ENCODE data around the gene ELF3. TPM values are rescaled to one million over a fixed set of nuclear protein-coding genes. Genes with fewer than 3 reads are reported as not detected.

The ELF3 gene
- total RNA-seq, 2 donors from 2014 or later = 11.8 to 13.2 TPM

DNA sequence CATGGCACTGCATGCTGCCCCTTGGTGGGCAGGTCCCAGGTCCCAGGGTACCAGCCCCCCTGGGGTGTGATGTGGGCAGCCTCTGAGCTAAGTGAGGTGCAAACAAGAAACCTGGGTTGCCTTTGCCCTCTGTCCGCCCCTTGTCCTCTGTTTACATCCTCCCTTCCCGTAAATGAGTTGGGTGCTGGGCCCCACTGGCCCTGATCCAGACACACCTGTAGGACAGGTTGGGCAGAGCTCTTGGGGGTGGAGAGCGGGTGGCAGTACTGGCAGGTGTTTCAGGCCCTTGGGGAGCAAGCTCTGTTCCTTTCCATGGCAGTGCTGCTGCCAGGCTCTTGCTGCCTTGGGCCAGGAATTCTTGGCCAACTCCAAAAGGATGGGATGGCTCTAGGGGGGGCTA, 35.8 kb downstream of the ELF3 start:
- Histone ChIP-seq H3K27ac (ENCODE audit: low read depth, low read length) (no peak overlapping the region), H3K36me3 (ENCODE audit: control insufficient read depth, insufficient read depth, low read length) (no peaks in the 10 kb centered on the region), H3K9me3 (ENCODE audit: control insufficient read depth, low read length) (no peaks in the 10 kb centered on the region), H3K4me3 (ENCODE audit: low read length) (no peak overlapping the region), H3K27me3 (ENCODE audit: control insufficient read depth, insufficient read depth, low read length, poor library complexity, severe bottlenecking) (no peaks in the 10 kb centered on the region), H3K9ac (ENCODE audit: extremely low read depth, low read length, poor library complexity, severe bottlenecking) (no peak overlapping the region), H3K4me1 (ENCODE audit: control insufficient read depth, insufficient read depth, low read length) (peaks cover 10% of the 10 kb centered on the region)
- Mint-ChIP-seq H3K36me3 (ENCODE audit: low read depth) (no peaks in the 10 kb centered on the region), H3K9me3 (peaks cover 2% of the 10 kb centered on the region), H3K4me1 (peaks cover 12% of the 10 kb centered on the region), H3K27ac (no peak overlapping the region), H3K4me3 (no peak overlapping the region), H3K27me3 (ENCODE audit: insufficient read depth) (no peaks in the 10 kb centered on the region)
- no peak for DNase-seq
- TF ChIP-seq, protein P1, sequence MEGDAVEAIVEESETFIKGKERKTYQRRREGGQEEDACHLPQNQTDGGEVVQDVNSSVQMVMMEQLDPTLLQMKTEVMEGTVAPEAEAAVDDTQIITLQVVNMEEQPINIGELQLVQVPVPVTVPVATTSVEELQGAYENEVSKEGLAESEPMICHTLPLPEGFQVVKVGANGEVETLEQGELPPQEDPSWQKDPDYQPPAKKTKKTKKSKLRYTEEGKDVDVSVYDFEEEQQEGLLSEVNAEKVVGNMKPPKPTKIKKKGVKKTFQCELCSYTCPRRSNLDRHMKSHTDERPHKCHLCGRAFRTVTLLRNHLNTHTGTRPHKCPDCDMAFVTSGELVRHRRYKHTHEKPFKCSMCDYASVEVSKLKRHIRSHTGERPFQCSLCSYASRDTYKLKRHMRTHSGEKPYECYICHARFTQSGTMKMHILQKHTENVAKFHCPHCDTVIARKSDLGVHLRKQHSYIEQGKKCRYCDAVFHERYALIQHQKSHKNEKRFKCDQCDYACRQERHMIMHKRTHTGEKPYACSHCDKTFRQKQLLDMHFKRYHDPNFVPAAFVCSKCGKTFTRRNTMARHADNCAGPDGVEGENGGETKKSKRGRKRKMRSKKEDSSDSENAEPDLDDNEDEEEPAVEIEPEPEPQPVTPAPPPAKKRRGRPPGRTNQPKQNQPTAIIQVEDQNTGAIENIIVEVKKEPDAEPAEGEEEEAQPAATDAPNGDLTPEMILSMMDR (conservative IDR thresholded peaks at IDR 0.05) = no peak
- 95% methylated on average over 3 of the region's 3 CpGs; no CpG with 5 or more reads in 1 of the 2 experiments for WGBS, 2 experiments (ENCODE audit: insufficient coverage in 1 of 2, insufficient read length in 1 of 2)

DNA sequence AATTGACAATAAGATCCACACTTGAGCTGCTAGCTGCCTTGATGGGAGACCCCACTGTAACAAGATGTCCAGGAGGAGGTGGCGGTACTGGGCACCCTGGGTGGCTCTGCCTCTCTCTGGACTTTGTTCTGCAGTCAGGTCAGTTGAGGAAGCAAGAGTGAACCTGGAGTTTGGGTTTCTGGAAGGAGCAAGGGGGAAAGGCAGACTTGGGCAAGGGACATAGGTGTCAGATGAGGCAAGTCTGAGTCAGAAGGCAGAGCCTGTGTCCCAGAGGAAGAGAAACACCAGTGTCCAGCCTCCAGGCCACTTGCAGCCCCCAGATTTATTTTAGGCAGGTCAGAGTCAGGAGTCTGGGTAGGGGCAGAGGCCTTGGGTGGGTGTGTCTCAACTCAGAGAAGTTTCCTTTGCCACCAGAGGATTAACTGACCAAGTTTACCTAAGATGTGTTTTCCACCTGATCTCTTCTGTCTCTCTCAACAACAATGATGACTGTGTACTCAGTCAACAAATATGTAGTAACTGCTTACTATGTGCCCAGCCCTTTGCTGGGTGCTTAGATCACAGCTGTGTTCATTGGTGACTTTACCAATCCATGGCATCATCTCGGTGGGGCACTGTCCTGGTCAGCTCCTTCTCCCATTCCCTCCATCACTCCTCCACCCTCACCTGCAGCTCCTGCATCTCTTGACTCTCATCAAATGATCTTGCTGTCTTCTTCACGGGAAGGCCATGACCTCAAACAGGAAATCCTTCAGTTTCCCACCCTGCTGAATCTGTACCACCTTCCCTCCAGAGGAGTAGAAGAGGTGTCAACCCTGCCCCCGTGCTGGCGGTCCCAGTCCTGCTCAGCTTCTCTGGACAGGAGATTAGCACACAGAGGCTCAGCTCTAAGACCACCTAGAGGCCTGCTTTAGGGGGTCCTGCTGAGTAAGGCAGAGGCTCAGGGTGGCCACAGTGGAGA, 36.6 kb downstream of the ELF3 start:
- no peak overlapping the region for H3K9ac ChIP-seq (ENCODE audit: extremely low read depth, low read length, poor library complexity, severe bottlenecking)
- 86 to 89% methylated on average over 3 to 5 of the region's 5 CpGs for WGBS, 2 experiments (ENCODE audit: insufficient coverage in 1 of 2, insufficient read length in 1 of 2)
- no peaks in the 10 kb centered on the region for H3K36me3 ChIP-seq (ENCODE audit: control insufficient read depth, insufficient read depth, low read length)
- H3K27me3 Mint-ChIP-seq (ENCODE audit: insufficient read depth) = no peaks in the 10 kb centered on the region
- H3K36me3 Mint-ChIP-seq (ENCODE audit: low read depth) = no peaks in the 10 kb centered on the region
- no peak overlapping the region for H3K4me3 ChIP-seq (ENCODE audit: low read length)
- TF ChIP-seq, protein P1 (conservative IDR thresholded peaks at IDR 0.05) = no peak
- H3K27ac Mint-ChIP-seq = no peak overlapping the region
- peaks cover 2% of the 10 kb centered on the region for H3K9me3 Mint-ChIP-seq
- H3K9me3 ChIP-seq (ENCODE audit: control insufficient read depth, low read length) = no peaks in the 10 kb centered on the region
- H3K4me1 ChIP-seq (ENCODE audit: control insufficient read depth, insufficient read depth, low read length) = peaks cover 10% of the 10 kb centered on the region
- no peak overlapping the region for H3K27ac ChIP-seq (ENCODE audit: low read depth, low read length)
- H3K27me3 ChIP-seq (ENCODE audit: control insufficient read depth, insufficient read depth, low read length, poor library complexity, severe bottlenecking) = no peaks in the 10 kb centered on the region
- peaks cover 12% of the 10 kb centered on the region for H3K4me1 Mint-ChIP-seq
- H3K4me3 Mint-ChIP-seq = no peak overlapping the region
- no peak for DNase-seq

DNA sequence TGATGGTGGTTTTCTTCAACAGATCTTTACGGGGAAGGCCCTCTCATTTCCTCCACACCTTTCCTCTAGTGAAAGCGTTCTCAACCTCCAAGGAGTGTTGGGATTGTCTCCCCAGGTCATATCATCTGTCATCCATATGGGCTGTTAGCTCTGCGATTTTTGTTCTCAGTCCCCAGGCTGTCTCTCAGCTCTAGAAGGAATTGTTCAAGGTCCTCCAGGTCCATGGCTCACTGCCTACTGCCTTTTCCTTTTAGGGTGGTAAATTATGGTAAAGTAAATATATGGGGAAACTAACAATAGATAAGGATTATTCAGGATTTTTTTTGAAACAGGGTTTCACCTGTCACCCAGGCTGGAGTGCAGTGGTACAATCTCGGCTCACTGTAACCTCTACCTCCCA, 37.6 kb downstream of the ELF3 start:
- WGBS, 2 experiments (ENCODE audit: insufficient coverage in 1 of 2, insufficient read length in 1 of 2) = 93 to 100% methylated on average over 4 of the region's 4 CpGs
- H3K27ac ChIP-seq (ENCODE audit: low read depth, low read length) = no peak overlapping the region
- H3K9me3 ChIP-seq (ENCODE audit: control insufficient read depth, low read length) = no peaks in the 10 kb centered on the region
- Mint-ChIP-seq H3K27me3 (ENCODE audit: insufficient read depth) (no peaks in the 10 kb centered on the region), H3K9me3 (peaks cover 2% of the 10 kb centered on the region), H3K27ac (no peak overlapping the region), H3K4me1 (peaks cover 12% of the 10 kb centered on the region), H3K4me3 (no peak overlapping the region), H3K36me3 (ENCODE audit: low read depth) (no peaks in the 10 kb centered on the region)
- DNase-seq = no peak
- H3K4me3 ChIP-seq (ENCODE audit: low read length) = no peak overlapping the region
- no peaks in the 10 kb centered on the region for H3K36me3 ChIP-seq (ENCODE audit: control insufficient read depth, insufficient read depth, low read length)
- peaks cover 10% of the 10 kb centered on the region for H3K4me1 ChIP-seq (ENCODE audit: control insufficient read depth, insufficient read depth, low read length)
- no peak overlapping the region for H3K9ac ChIP-seq (ENCODE audit: extremely low read depth, low read length, poor library complexity, severe bottlenecking)
- H3K27me3 ChIP-seq (ENCODE audit: control insufficient read depth, insufficient read depth, low read length, poor library complexity, severe bottlenecking) = no peaks in the 10 kb centered on the region
- TF ChIP-seq, protein P1 (conservative IDR thresholded peaks at IDR 0.05) = no peak

Measured in endodermal cell (in vitro differentiated cells).